GM19397 (cell line): Measurements from ENCODE around the gene PRDM5.

ENCODE experiments used
- ATAC-seq: cut with Tn5 transposase; IDR thresholded peaks from one replicate; pipeline ENCODE4 v1.9.1; 2021; ENCODE audit warnings: mild to moderate bottlenecking, moderate library complexity; ENCODE audit not compliant: unreplicated experiment

The PRDM5 gene

GRCh38 chr4:120857312-120857711 is 65.2 kb downstream of the PRDM5 start:
- no peak for ATAC-seq

GRCh38 chr4:120856294-120856693 is 66.2 kb downstream of the PRDM5 start:
- no peak for ATAC-seq

GRCh38 chr4:120855307-120856001 is 67.1 kb downstream of the PRDM5 start:
- peak; percentile 91 for ATAC-seq

GRCh38 chr4:120853161-120853935 is 69.2 kb downstream of the PRDM5 start:
- no peak for ATAC-seq

- ATAC-seq = no peak
These were observed 72.4 kb downstream of the PRDM5 start for GRCh38 chr4:120850018-120850599.

- ATAC-seq = no peak
These were observed 75.4 kb downstream of the PRDM5 start for GRCh38 chr4:120847019-120847582.

GRCh38 chr4:120844528-120844921 is 78.0 kb downstream of the PRDM5 start:
- ATAC-seq = peak; percentile 68

GRCh38 chr4:120843849-120844527 is 78.5 kb downstream of the PRDM5 start:
- ATAC-seq = no peak

GRCh38 chr4:120842031-120842430 is 80.5 kb downstream of the PRDM5 start:
- ATAC-seq = no peak

GRCh38 chr4:120841580-120841979 is 80.9 kb downstream of the PRDM5 start:
- ATAC-seq = no peak

GRCh38 chr4:120839974-120840751 is 82.4 kb downstream of the PRDM5 start:
- ATAC-seq = no peak

- no peak for ATAC-seq
These were observed 83.1 kb downstream of the PRDM5 start for GRCh38 chr4:120839334-120839973.

GRCh38 chr4:120838784-120839183 is 83.7 kb downstream of the PRDM5 start:
- no peak for ATAC-seq

- no peak for ATAC-seq
These were observed 84.9 kb downstream of the PRDM5 start for GRCh38 chr4:120837656-120838055.

GRCh38 chr4:120835342-120835741 is 87.2 kb downstream of the PRDM5 start:
- no peak for ATAC-seq

GRCh38 chr4:120830204-120830603 is 92.3 kb downstream of the PRDM5 start:
- no peak for ATAC-seq

- no peak for ATAC-seq
These were observed 93.3 kb downstream of the PRDM5 start for GRCh38 chr4:120829113-120829831.

- ATAC-seq = no peak
These were observed 95.7 kb downstream of the PRDM5 start for GRCh38 chr4:120826853-120827252.

- ATAC-seq = no peak
These were observed 96.1 kb downstream of the PRDM5 start for GRCh38 chr4:120826449-120826848.
